Measurements from ENCODE around the gene BNIP5. TPM values are rescaled to one million over a fixed set of nuclear protein-coding genes. Genes with fewer than 3 reads are reported as not detected.
"Not testable (repeated sequence)": the region's sequence is repeated elsewhere in the genome, so short reads cannot be mapped to it uniquely, and the experiment has no call there.

The BNIP5 gene
- total RNA-seq, 1 donor from 2014 or later: not detected

- DNase-seq (ENCODE audit: low read depth, low spot score): no peak
Observed at GRCh38 chr6:36343109-36343680, 6.5 kb upstream of the BNIP5 start.

- DNase-seq (ENCODE audit: low read depth, low spot score): no peak
Observed at GRCh38 chr6:36340618-36341454, 4.1 kb upstream of the BNIP5 start.

- no peak for DNase-seq (ENCODE audit: low read depth, low spot score)
Observed at GRCh38 chr6:36340306-36340617, 3.6 kb upstream of the BNIP5 start.

GRCh38 chr6:36339146-36339545 is 2.5 kb upstream of the BNIP5 start:
- DNase-seq (ENCODE audit: low read depth, low spot score): no peak

- DNase-seq (ENCODE audit: low read depth, low spot score): not testable (repeated sequence)
Observed at GRCh38 chr6:36338223-36338622, 1.5 kb upstream of the BNIP5 start.

- no peak for DNase-seq (ENCODE audit: low read depth, low spot score)
Observed at GRCh38 chr6:36337814-36338213, 1.1 kb upstream of the BNIP5 start.

GRCh38 chr6:36336208-36336710 is 429 bp downstream of the BNIP5 start:
- no peak for DNase-seq (ENCODE audit: low read depth, low spot score)

- DNase-seq (ENCODE audit: low read depth, low spot score): no peak
Observed at GRCh38 chr6:36335465-36336207, 1.1 kb downstream of the BNIP5 start.

- DNase-seq (ENCODE audit: low read depth, low spot score): no peak
Observed at GRCh38 chr6:36334832-36335459, 1.7 kb downstream of the BNIP5 start.

GRCh38 chr6:36333931-36334725 is 2.6 kb downstream of the BNIP5 start:
- DNase-seq (ENCODE audit: low read depth, low spot score): no peak

- no peak for DNase-seq (ENCODE audit: low read depth, low spot score)
Observed at GRCh38 chr6:36333171-36333895, 3.4 kb downstream of the BNIP5 start.

GRCh38 chr6:36331381-36331780 is 5.3 kb downstream of the BNIP5 start:
- DNase-seq (ENCODE audit: low read depth, low spot score): no peak

GRCh38 chr6:36330366-36330765 is 6.3 kb downstream of the BNIP5 start:
- DNase-seq (ENCODE audit: low read depth, low spot score): no peak

GRCh38 chr6:36329798-36330291 is 6.8 kb downstream of the BNIP5 start:
- no peak for DNase-seq (ENCODE audit: low read depth, low spot score)

GRCh38 chr6:36328600-36328999 is 8.1 kb downstream of the BNIP5 start:
- no peak for DNase-seq (ENCODE audit: low read depth, low spot score)

- no peak for DNase-seq (ENCODE audit: low read depth, low spot score)
Observed at GRCh38 chr6:36327919-36328236, 8.8 kb downstream of the BNIP5 start.

- DNase-seq (ENCODE audit: low read depth, low spot score): no peak
Observed at GRCh38 chr6:36327226-36327918, 9.3 kb downstream of the BNIP5 start.

GRCh38 chr6:36326356-36326995 is 10.2 kb downstream of the BNIP5 start:
- no peak for DNase-seq (ENCODE audit: low read depth, low spot score)

GRCh38 chr6:36324715-36325114 is 12.0 kb downstream of the BNIP5 start:
- no peak for DNase-seq (ENCODE audit: low read depth, low spot score)

Data from pulmonary artery endothelial cell (primary cell).